GM12872 (cell line): Measurements from ENCODE around the gene DNAH11.

Source experiments
- TF ChIP-seq, protein P1 (sequence below): IDR thresholded peaks from 3 replicates; pipeline ENCODE4 v1.5.1; 2011; ENCODE audit warnings: low read depth, mild to moderate bottlenecking, low read length, moderate library complexity; ENCODE audit not compliant: insufficient read depth

Gene DNAH11

DNA sequence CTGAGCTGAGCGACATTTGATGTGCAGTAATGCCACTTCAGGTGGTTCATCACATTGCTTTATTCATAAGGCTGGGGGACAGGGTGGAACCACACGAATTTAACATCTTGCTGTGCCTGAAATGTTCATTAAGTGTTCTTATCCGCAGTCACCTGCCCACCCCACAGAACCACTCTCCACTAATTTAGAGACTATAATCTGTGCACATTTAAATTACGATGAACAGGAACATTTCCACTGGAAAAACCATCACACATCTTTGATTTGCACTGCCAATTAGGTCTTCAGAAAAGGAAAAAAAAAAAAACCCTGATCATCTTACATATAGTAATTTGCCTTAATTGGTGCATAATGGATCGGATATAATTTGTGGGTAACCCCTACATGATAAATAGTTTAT is 400.6 kb downstream of the DNAH11 start:
- TF ChIP-seq, protein P1, sequence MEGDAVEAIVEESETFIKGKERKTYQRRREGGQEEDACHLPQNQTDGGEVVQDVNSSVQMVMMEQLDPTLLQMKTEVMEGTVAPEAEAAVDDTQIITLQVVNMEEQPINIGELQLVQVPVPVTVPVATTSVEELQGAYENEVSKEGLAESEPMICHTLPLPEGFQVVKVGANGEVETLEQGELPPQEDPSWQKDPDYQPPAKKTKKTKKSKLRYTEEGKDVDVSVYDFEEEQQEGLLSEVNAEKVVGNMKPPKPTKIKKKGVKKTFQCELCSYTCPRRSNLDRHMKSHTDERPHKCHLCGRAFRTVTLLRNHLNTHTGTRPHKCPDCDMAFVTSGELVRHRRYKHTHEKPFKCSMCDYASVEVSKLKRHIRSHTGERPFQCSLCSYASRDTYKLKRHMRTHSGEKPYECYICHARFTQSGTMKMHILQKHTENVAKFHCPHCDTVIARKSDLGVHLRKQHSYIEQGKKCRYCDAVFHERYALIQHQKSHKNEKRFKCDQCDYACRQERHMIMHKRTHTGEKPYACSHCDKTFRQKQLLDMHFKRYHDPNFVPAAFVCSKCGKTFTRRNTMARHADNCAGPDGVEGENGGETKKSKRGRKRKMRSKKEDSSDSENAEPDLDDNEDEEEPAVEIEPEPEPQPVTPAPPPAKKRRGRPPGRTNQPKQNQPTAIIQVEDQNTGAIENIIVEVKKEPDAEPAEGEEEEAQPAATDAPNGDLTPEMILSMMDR = no peak

DNA sequence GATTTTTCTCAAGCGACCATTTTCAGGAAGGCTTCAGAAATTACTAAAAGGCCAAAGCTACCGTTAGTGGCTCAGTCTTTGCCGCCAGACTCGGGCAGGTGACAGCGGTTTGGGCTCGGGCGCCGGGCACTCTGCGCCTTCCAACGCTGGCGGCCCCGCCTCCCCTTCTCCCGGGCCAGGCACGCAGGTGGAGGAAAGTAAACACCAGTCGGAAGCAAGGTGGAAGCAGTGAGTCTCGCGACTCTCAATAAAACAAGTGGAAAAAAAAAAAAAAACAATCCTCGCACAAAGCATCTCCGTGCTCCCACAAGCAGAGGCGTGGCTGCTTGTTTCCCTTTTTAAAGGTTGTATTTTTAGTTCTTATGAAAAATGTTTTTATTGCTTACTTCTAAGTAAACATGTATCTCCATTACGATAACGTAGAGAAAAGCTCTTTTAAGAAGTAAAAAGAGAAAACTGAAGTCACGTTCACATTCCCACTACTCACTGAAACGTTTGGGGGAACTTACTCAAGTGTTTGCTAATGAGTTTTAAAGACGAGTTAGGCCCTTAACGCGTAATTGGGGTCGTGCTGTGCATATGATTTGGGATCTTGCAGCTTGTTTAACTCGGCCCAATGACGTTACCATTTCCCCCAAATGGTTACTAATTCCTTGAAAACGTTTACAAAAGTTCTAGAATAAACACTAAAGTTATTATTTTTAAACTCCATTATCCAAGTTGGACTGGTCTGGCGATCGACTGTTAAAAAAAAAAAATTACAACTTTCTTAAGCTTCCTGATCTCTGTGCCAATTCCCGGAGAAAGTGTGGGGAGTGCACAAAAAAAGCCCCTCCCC is 402.0 kb downstream of the DNAH11 start:
- TF ChIP-seq, protein P1 = no peak

DNA sequence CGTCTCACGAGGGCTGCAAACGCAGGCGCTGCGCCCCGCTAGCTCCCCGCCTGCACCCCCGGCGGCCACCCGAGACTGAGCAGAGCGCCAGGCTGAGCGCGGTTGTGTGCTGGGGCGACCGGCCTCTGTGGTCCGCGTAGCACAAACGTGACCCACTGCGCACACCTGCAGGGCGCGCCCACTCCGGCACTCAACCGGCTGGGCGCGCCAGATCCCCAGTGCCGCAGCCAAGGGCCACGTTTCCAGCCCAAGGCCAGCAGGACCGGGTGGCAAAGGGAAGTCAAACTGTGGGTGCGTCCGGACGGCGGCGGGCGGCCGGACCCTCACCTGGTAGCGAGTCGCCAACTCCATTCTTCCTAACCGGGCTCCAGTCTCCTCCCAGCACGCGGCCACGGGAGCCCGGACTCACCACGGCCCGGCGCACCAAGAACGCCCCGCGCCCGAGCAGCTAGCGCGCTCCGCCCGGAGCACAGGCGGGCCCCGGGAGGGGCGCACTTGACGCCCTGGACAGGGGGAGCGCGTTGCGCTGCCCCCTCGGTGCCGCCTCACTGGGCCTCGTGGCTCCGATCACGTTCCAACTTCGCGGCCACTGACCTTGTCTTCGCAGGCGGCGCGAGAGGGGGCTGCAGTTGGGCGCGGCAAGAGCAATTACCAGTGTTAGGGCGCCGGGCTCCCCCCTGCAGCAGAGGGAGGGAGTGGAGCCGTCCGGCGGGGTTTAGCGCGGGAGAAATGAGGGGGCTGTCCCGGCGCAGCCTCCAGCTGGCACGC is 402.8 kb downstream of the DNAH11 start, which contains the start of gene CDCA7L:
CDCA7L (minus strand) TSS at position 446 of the 768 bp plus-strand sequence; CDS start at position 351, 95 bp downstream.
- TF ChIP-seq, protein P1 = no peak

DNA sequence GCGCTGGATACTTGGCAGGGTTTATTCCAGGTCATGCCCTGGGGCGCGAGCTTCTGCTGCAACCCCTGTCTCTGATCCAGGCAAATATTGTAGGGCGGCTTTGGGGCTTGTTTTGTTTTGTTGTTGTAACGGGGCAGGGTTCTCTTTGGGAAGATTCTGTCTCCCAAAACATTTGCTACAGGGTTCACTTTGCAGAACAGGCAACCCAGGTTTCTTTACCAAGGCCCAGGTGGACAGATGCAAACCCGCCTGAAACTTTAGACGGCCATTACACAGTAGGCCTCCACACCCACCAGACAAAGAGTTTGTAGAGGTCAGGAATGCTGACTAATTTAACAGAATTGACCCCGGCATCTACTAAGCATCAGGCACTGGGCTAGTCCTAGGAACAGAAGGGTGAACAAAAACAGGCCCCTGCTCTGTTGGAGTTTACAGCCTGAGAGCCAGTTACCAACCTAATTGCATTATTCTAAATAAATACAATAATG is 403.4 kb downstream of the DNAH11 start:
- TF ChIP-seq, protein P1 = no peak

DNA sequence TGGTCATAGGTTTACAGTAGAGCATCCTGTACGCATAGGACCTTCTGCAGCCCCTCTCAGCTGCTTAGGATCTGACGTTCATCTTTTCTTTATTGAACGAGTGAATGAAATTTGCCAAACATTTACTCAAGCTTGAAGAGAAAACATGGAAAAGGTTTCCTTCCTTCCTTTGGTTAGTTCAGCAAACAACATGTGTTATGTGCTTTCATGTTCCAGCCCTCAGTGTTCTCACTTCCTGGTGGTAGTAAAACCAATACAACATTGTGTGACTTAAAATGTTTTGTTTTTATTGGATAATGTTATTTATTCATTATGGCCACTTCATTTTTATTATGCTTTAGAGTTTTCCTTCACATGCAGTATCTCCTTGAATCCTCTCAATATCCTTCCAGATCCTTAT is 404.2 kb downstream of the DNAH11 start:
- TF ChIP-seq, protein P1 = no peak

DNA sequence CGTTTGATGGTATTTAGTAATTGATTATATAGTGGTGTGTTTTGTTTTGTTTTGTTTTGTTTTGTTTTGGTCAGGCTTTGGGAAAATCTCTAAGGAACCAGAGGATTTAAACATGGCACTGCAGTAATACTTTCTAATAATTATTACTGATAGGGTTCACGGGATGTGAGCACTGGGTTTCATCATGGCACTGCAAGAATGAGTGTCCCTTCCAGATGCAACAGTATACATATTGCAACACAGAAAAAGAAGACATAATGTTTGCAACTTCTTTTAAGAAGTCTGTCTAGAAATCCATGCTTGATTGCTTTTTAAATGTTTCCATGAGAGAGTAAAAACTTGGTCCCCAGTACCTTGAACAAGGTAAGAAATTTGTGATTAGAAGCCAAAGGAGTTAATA is 405.1 kb downstream of the DNAH11 start:
- TF ChIP-seq, protein P1 = no peak

DNA sequence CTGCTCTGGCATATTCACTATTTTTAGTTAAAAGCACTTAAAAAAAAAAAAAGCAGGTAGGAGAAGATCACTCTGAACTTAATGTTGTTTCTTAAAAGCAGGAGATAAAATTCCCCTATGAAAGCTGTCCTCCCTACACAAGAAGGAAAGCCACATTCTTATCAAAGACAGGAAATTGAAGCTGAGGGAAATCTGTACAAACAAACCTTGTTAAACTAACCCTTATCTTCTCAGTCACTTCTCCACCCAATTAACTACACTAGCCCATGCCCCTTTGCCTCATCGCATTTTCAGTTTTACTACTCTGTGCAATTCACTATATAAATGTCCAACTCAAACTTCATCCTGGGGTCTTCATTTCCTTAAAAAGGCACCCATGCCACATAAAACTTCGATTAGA is 405.5 kb downstream of the DNAH11 start:
- TF ChIP-seq, protein P1 = no peak
